ENCODE measurements around the gene GSG1L.
"Not testable (repeated sequence)": the region's sequence is repeated elsewhere in the genome, so short reads cannot be mapped to it uniquely, and the experiment has no call there.

Gene GSG1L

GRCh38 chr16:27883576-27883975, 179.9 kb downstream of the GSG1L start:
- no peak for DNase-seq

- no peak for DNase-seq
Measured at GRCh38 chr16:27880287-27880686, 183.2 kb downstream of the GSG1L start.

- no peak for DNase-seq
Measured at GRCh38 chr16:27879601-27880247, 183.8 kb downstream of the GSG1L start.

- not testable (repeated sequence) for DNase-seq
Measured at GRCh38 chr16:27872627-27873026, 190.9 kb downstream of the GSG1L start.

- DNase-seq = no peak
Measured at GRCh38 chr16:27870116-27870798, 193.3 kb downstream of the GSG1L start.

GRCh38 chr16:27869411-27869810, 194.1 kb downstream of the GSG1L start:
- DNase-seq = no peak

GRCh38 chr16:27868180-27868579, 195.3 kb downstream of the GSG1L start:
- DNase-seq = no peak

GRCh38 chr16:27867122-27868110, 196.1 kb downstream of the GSG1L start:
- peak; percentile 66 for DNase-seq

GRCh38 chr16:27863377-27863776, 200.1 kb downstream of the GSG1L start:
- no peak for DNase-seq

GRCh38 chr16:27862953-27863352, 200.6 kb downstream of the GSG1L start:
- no peak for DNase-seq

GRCh38 chr16:27860091-27860490, 203.4 kb downstream of the GSG1L start:
- DNase-seq = no peak

- DNase-seq = no peak
Measured at GRCh38 chr16:27859020-27859419, 204.5 kb downstream of the GSG1L start.

GRCh38 chr16:27853651-27854050, 209.9 kb downstream of the GSG1L start:
- DNase-seq = no peak

- no peak for DNase-seq
Measured at GRCh38 chr16:27853101-27853500, 210.4 kb downstream of the GSG1L start.

- no peak for DNase-seq
Measured at GRCh38 chr16:27852681-27853080, 210.8 kb downstream of the GSG1L start.

GRCh38 chr16:27852116-27852515, 211.4 kb downstream of the GSG1L start:
- DNase-seq = no peak

GRCh38 chr16:27851586-27851985, 211.9 kb downstream of the GSG1L start:
- no peak for DNase-seq

- no peak for DNase-seq
Measured at GRCh38 chr16:27849621-27850020, 213.9 kb downstream of the GSG1L start.

GRCh38 chr16:27847030-27847550, 216.4 kb downstream of the GSG1L start:
- DNase-seq = no peak

- no peak for DNase-seq
Measured at GRCh38 chr16:27844826-27845225, 218.7 kb downstream of the GSG1L start.

GRCh38 chr16:27843800-27844199, 219.7 kb downstream of the GSG1L start:
- no peak for DNase-seq

GRCh38 chr16:27841911-27842310, 221.6 kb downstream of the GSG1L start:
- DNase-seq = no peak

Data from CD4-positive, alpha-beta T cell treated with Interleukin-17A for 1 hour (primary cell).